ENCODE results near the gene SLC35D1.
"Not testable (repeated sequence)": the region's sequence is repeated elsewhere in the genome, so short reads cannot be mapped to it uniquely, and the experiment has no call there.

The SLC35D1 gene

DNA sequence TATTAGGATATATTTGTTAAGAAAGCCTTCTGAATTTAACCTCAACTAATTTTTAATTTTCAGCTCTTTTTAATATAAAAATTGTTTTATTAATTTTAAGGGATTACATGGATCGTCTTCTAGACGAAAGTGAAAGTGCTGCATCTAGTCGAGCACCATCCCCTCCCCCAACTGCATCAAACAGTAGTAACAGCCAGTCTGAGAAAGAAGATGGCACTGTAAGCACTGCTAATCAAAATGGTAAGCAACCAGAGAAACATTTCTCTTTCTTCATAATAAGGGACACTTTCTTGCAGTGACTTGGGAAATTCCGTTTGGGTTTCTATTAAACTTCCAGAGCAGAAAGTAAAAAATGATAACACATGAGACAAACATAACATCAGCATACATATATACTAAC, 72.3 kb downstream of the SLC35D1 start:
- no peak for DNase-seq (ENCODE audit: insufficient read length)
- no peak for FAIRE-seq
- TF ChIP-seq TAF1 (IDR thresholded peaks at IDR 0.05; ENCODE audit: borderline replicate concordance, low read depth, low read length) (no peak), POLR2A (IDR thresholded peaks at IDR 0.05; ENCODE audit: low read depth, low read length) (no peak), POLR2AphosphoS5 (IDR thresholded peaks at IDR 0.05; ENCODE audit: low read depth, low read length) (no peak)

GRCh38 chr1:66980745-66981367, 73.1 kb downstream of the SLC35D1 start:
- FAIRE-seq (no peak), DNase-seq (ENCODE audit: insufficient read length) (no peak)
- TF ChIP-seq TAF1 (IDR thresholded peaks at IDR 0.05; ENCODE audit: borderline replicate concordance, low read depth, low read length): no peak
- no peak for TF ChIP-seq POLR2AphosphoS5 (IDR thresholded peaks at IDR 0.05; ENCODE audit: low read depth, low read length)
- TF ChIP-seq POLR2A (IDR thresholded peaks at IDR 0.05; ENCODE audit: low read depth, low read length): no peak

- not testable (repeated sequence) for FAIRE-seq; DNase-seq (ENCODE audit: insufficient read length)
These were observed 74.3 kb downstream of the SLC35D1 start for GRCh38 chr1:66979621-66980020.

DNA sequence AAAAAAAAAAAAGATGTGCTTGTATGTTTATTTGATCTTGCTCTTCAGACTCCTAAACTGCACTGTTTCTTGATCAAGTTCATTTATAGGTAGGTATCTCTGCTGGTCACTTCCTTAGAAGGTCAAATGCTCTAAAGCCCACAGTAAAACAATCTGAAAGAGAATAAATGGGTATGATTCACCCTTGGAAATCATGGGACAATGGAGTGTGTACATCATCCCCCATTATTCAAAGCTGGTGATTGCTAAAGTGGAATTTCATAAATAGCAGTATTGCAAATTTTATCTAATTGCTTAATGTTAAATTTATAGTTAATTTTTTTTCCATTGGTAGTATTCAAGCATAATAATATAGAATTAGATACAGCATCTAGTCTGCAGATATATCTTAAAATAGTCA, 75.7 kb downstream of the SLC35D1 start:
- no peak for FAIRE-seq
- TF ChIP-seq POLR2A (IDR thresholded peaks at IDR 0.05; ENCODE audit: low read depth, low read length) (no peak), POLR2AphosphoS5 (IDR thresholded peaks at IDR 0.05; ENCODE audit: low read depth, low read length) (no peak)
- no peak for DNase-seq (ENCODE audit: insufficient read length)

DNA sequence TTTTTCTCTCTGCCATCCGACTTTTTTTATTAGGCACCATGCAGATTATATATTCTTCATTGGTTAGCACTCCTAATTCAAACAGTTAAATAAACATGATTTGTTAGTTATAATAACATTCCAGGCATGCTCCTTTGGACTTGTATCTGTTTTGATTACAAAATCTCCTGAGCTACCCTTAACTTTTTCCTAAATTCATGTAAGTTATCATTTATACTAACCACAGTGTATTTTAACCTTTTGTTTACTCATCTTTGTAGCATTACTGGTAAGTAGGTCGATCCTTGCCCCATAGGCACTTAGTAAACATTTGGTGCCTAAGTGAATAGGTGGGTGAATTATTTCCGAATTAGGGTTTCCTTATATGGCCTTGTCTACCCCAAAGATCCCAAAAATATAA, 85.4 kb downstream of the SLC35D1 start:
- FAIRE-seq (no peak), DNase-seq (ENCODE audit: insufficient read length) (no peak)
- TF ChIP-seq POLR2A (IDR thresholded peaks at IDR 0.05; ENCODE audit: low read depth, low read length): no peak
- TF ChIP-seq POLR2AphosphoS5 (IDR thresholded peaks at IDR 0.05; ENCODE audit: low read depth, low read length): no peak
- no peak for TF ChIP-seq TAF1 (IDR thresholded peaks at IDR 0.05; ENCODE audit: borderline replicate concordance, low read depth, low read length)

GRCh38 chr1:66966188-66966873, 87.6 kb downstream of the SLC35D1 start:
- not testable (repeated sequence) for FAIRE-seq; DNase-seq (ENCODE audit: insufficient read length)

GRCh38 chr1:66957938-66958337, 96.0 kb downstream of the SLC35D1 start:
- no peak for FAIRE-seq
- TF ChIP-seq POLR2AphosphoS5 (IDR thresholded peaks at IDR 0.05; ENCODE audit: low read depth, low read length) (no peak), TAF1 (IDR thresholded peaks at IDR 0.05; ENCODE audit: borderline replicate concordance, low read depth, low read length) (no peak), POLR2A (IDR thresholded peaks at IDR 0.05; ENCODE audit: low read depth, low read length) (no peak)
- DNase-seq (ENCODE audit: insufficient read length): no peak

GRCh38 chr1:66954208-66954607, 99.7 kb downstream of the SLC35D1 start:
- TF ChIP-seq POLR2AphosphoS5 (IDR thresholded peaks at IDR 0.05; ENCODE audit: low read depth, low read length) (no peak), TAF1 (IDR thresholded peaks at IDR 0.05; ENCODE audit: borderline replicate concordance, low read depth, low read length) (no peak), POLR2A (IDR thresholded peaks at IDR 0.05; ENCODE audit: low read depth, low read length) (no peak)
- FAIRE-seq: peak; percentile 21
- no peak for DNase-seq (ENCODE audit: insufficient read length)

- DNase-seq (ENCODE audit: insufficient read length): no peak
- no peak for FAIRE-seq
- no peak for TF ChIP-seq TAF1 (IDR thresholded peaks at IDR 0.05; ENCODE audit: borderline replicate concordance, low read depth, low read length)
These were observed 102.4 kb downstream of the SLC35D1 start for GRCh38 chr1:66951513-66951912.

Data from GM12892 (cell line).